GM12874 (cell line): Measurements from ENCODE around the gene SLC7A10.

Source experiments
- CTCF ChIP-seq: IDR thresholded peaks from 2 replicates; pipeline ENCODE4 v1.5.1; 2011; ENCODE audit warnings: low read depth, mild to moderate bottlenecking, control low read depth, low read length, moderate library complexity; ENCODE audit not compliant: insufficient read depth

The SLC7A10 gene

GRCh38 chr19:33187183-33187540, 38.5 kb downstream of the SLC7A10 start:
- no peak for TF ChIP-seq CTCF

GRCh38 chr19:33186431-33187182, 39.0 kb downstream of the SLC7A10 start:
- no peak for TF ChIP-seq CTCF

- TF ChIP-seq CTCF = peak; percentile 40
These were observed 48.2 kb downstream of the SLC7A10 start for GRCh38 chr19:33177417-33177979.

- peak; percentile 45 for TF ChIP-seq CTCF
These were observed 48.8 kb downstream of the SLC7A10 start for GRCh38 chr19:33176670-33177416.

- TF ChIP-seq CTCF = no peak
These were observed 49.6 kb downstream of the SLC7A10 start for GRCh38 chr19:33175886-33176669.

GRCh38 chr19:33175156-33175782, 50.4 kb downstream of the SLC7A10 start:
- no peak for TF ChIP-seq CTCF
